Measurements from ENCODE around the gene EMILIN1. TPM values are rescaled to one million over a fixed set of nuclear protein-coding genes. Genes with fewer than 3 reads are reported as not detected.

The EMILIN1 gene
- total and polyA plus RNA-seq, 2 donors (not counting 1 experiment from before 2014, with no cell fraction given) = 0.24 to 0.52 TPM

GRCh38 chr2:27083410-27084296, 5.2 kb downstream of the EMILIN1 start:
- ATAC-seq (ENCODE audit: low read depth) (no peak), DNase-seq (no peak)
- TF ChIP-seq CTCF (IDR thresholded peaks at IDR 0.05) = no peak
- TF ChIP-seq EZH2 (IDR thresholded peaks at IDR 0.05; ENCODE audit: borderline replicate concordance, insufficient read depth, low read depth, low read length, poor library complexity, severe bottlenecking) = no peak
- Histone ChIP-seq H3K9me3 (ENCODE audit: control extremely low read depth in 1 of 3, control insufficient read depth in 2 of 3, insufficient read depth in 1 of 3, low read length in 2 of 3) (no peaks in the 10 kb centered on the region), H3K27ac (ENCODE audit: low read length in 2 of 2) (no peak overlapping the region), H3K27me3 (replicated peaks in 1 of 4; ENCODE audit: control extremely low read depth in 1 of 4, control insufficient read depth in 3 of 4, insufficient read depth in 4 of 4, low read length in 3 of 4) (peaks cover 0 to 11% (median 4%) of the 10 kb centered on the region in 4 experiments), H3K79me2 (ENCODE audit: control insufficient read depth, insufficient read depth, low read length) (peaks cover 4% of the 10 kb centered on the region), H3K36me3 (replicated peaks in 1 of 2; ENCODE audit: control extremely low read depth in 1 of 2, control insufficient read depth in 1 of 2, extremely low read depth in 1 of 2, insufficient read depth in 2 of 2, low read length in 1 of 2) (no peaks in the 10 kb centered on the region), H4K20me1 (ENCODE audit: control insufficient read depth, insufficient read depth, low read length, poor library complexity, severe bottlenecking) (no peaks in the 10 kb centered on the region), H3K4me3 (ENCODE audit: control extremely low read depth in 1 of 5, extremely low read depth in 1 of 5, insufficient read depth in 1 of 5, low read depth in 2 of 5, low read length in 4 of 5) (no peak overlapping the region), H3K9ac (ENCODE audit: low read length) (no peak overlapping the region), H3K4me1 (ENCODE audit: control insufficient read depth in 2 of 2, insufficient read depth in 2 of 2, low read length in 2 of 2) (peaks cover 26 to 42% of the 10 kb centered on the region in 2 donors), H3K4me2 (replicated peaks; ENCODE audit: low read depth, low read length, poor library complexity, severe bottlenecking) (no peak overlapping the region), H2AFZ (ENCODE audit: insufficient read depth, low read depth, low read length, poor library complexity, severe bottlenecking) (no peak overlapping the region)
- Mint-ChIP-seq H3K27me3 (no peaks in the 10 kb centered on the region), H3K9me3 (ENCODE audit: insufficient read depth) (no peaks in the 10 kb centered on the region), H3K4me1 (peaks cover 28% of the 10 kb centered on the region), H3K27ac (peak overlapping the region; percentile 46), H3K4me3 (no peak overlapping the region)
- WGBS (ENCODE audit: insufficient coverage) = 96% methylated on average over 19 of the region's 20 CpGs
- intact Hi-C loops (cut with micrococcal nuclease) = loop anchor here (10.0 kb wide), 2 partner anchors 299 to 1791 kb away; partner anchors contain the start of genes CENPA and TRMT61B
- POLR2A ChIA-PET = interaction anchor here (2.7 kb wide), 1 partner anchor 32 kb away, joined by 15 read pairs; the partner anchor contains the start of gene AGBL5
- CTCF ChIA-PET = interaction anchor here (1.0 to 4.7 kb wide), 3 partner anchors 34 to 196 kb away, joined by 3 to 27 read pairs (median 3); partner anchors contain the start of gene AGBL5
